PC-3 (cell line): ENCODE measurements around the gene RAD51AP1. TPM values are rescaled to one million over a fixed set of nuclear protein-coding genes. Genes with fewer than 3 reads are reported as not detected.

ENCODE experiments used
- ATAC-seq: fragments of 200-7000 bp; cut with Tn5 transposase; 2 replicates; pipeline ENCODE4 v1.9.1; 2020; ENCODE audit warnings: mild to moderate bottlenecking, moderate library complexity
- BruUV-seq: library from RNA; stranded (reverse); fragments of 400-500 nt; replicated peaks from 2 replicates; lab custom pipeline; 2021; lab: Mats Ljungman, UMichigan
- CTCF ChIA-PET: fragments of 300-600 bp; sonication (Branson Sonifier 250); formaldehyde crosslinking; loops from one replicate; lab custom pipeline; 2022; ENCODE audit warnings: antibody characterized with exemption; lab: Charles Lee
- POLR2A ChIA-PET: fragments of 300-600 bp; sonication (Branson Sonifier 250); formaldehyde crosslinking; loops from one replicate; lab custom pipeline; 2022; ENCODE audit warnings: antibody characterized with exemption; ENCODE audit not compliant: unreplicated experiment; lab: Charles Lee
- DNase-seq: peaks from one replicate; pipeline ENCODE4 v3.0.0-alpha.2; 2015
- H2AFZ ChIP-seq: fragments of 300-600 bp; sonication (generic); 2 replicates; pipeline ENCODE4 v1.6.0; 2016; ENCODE audit warnings: antibody characterized with exemption, low read length
- H3F3A ChIP-seq: fragments of 300-600 bp; sonication (generic); one replicate; pipeline ENCODE4 v1.6.0; 2017; ENCODE audit warnings: antibody characterized with exemption, low read length, control low read depth, mild to moderate bottlenecking; ENCODE audit not compliant: unreplicated experiment
- H3K27ac ChIP-seq: fragments of 300-600 bp; sonication (generic); 2 replicates; pipeline ENCODE4 v1.5.1; 2016; ENCODE audit warnings: mild to moderate bottlenecking, low read length
- H3K27me3 ChIP-seq: fragments of 300-600 bp; sonication (generic); 2 replicates; pipeline ENCODE4 v1.6.1; 2016; ENCODE audit warnings: low read length, mixed read lengths
- H3K36me3 ChIP-seq: fragments of 300-600 bp; sonication (generic); 2 replicates; pipeline ENCODE4 v1.6.1; 2016; ENCODE audit warnings: low read depth, mixed run types, low read length, mixed read lengths
- H3K4me1 ChIP-seq: fragments of 300-600 bp; sonication (generic); 2 replicates; pipeline ENCODE4 v1.5.1; 2016; ENCODE audit warnings: low read length; ENCODE audit not compliant: insufficient read depth
- H3K4me2 ChIP-seq: fragments of 300-600 bp; sonication (generic); 2 replicates; pipeline ENCODE4 v1.6.0; 2016; ENCODE audit warnings: low read length
- H3K4me3 ChIP-seq: fragments of 300-600 bp; sonication (generic); 2 replicates; pipeline ENCODE4 v1.5.1; 2016; ENCODE audit warnings: mild to moderate bottlenecking, low read length, mixed read lengths
- H3K79me2 ChIP-seq: fragments of 300-600 bp; sonication (generic); 2 replicates; pipeline ENCODE4 v1.6.1; 2017; ENCODE audit warnings: low read length, mixed read lengths
- H3K9ac ChIP-seq: fragments of 300-600 bp; sonication (generic); 2 replicates; pipeline ENCODE4 v1.6.0; 2016; ENCODE audit warnings: mild to moderate bottlenecking, low read length
- H3K9me2 ChIP-seq: fragments of 300-600 bp; sonication (generic); replicated peaks from 2 replicates; pipeline ENCODE4 v1.6.1; 2016; ENCODE audit warnings: mixed run types, low read length, mixed read lengths
- H3K9me3 ChIP-seq: fragments of 300-600 bp; sonication (generic); 2 replicates; pipeline ENCODE4 v1.6.1; 2016; ENCODE audit warnings: low read length, mixed read lengths
- H4K20me1 ChIP-seq: fragments of 300-600 bp; sonication (generic); 2 replicates; pipeline ENCODE4 v1.6.1; 2016; ENCODE audit warnings: low read length, mixed read lengths
- EZH2 ChIP-seq: fragments of 300-600 bp; sonication (generic); IDR thresholded peaks from one replicate; pipeline ENCODE4 v1.6.1; 2017; ENCODE audit warnings: antibody characterized with exemption, mild to moderate bottlenecking, low read length; ENCODE audit not compliant: unreplicated experiment
- EZH2phosphoT487 ChIP-seq: fragments of 300-600 bp; sonication (generic); IDR thresholded peaks from 2 replicates; pipeline ENCODE4 v1.6.1; 2018; ENCODE audit warnings: mild to moderate bottlenecking, antibody characterized with exemption, low read length, borderline replicate concordance
- intact Hi-C: fragments of 100-400 bp; cut with micrococcal nuclease; formaldehyde crosslinking; loops from 2 replicates; pipeline ENCODE4 v1.9.0; 2023
- total RNA-seq: library from RNA; depleted of rRNA; stranded (reverse); fragments of >200 nt; gene quantifications from 2 replicates; pipeline ENCODE4 v1.2.3, GENCODE V29; 2014
- TF ChIP-seq, protein P1 (sequence below): fragments of 300-600 bp; sonication (generic); conservative IDR thresholded peaks from 2 replicates; pipeline ENCODE4 v1.5.1; 2017; ENCODE audit warnings: antibody characterized with exemption, low read depth, mild to moderate bottlenecking, low read length

The RAD51AP1 gene
- total RNA-seq, 1 experiment from 2014 or later = 24.7 TPM

DNA sequence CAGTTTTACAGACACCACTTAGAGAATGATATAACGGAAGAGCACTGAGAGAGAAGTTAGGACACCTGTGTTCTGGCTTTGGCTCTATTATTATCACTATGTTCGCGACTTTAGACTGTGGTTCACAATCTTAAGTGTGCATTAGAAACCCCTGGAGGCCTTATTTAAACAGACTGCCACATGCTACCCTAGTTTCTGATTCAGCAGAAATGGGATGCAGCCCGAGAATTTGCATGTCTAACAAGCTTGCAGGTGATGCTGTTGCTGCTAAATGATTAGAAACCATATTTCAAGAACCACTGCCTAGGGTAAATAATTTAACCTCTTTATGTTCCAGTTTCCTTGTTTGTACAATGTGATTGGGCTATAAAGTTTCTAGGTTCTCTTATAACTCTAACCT, 3.6 kb upstream of the RAD51AP1 start:
- Histone ChIP-seq H3K9ac (no peak overlapping the region), H2AFZ (no peak overlapping the region), H3K4me3 (no peak overlapping the region), H3K79me2 (peaks cover 34% of the 10 kb centered on the region), H3K4me2 (no peak overlapping the region), H3K9me3 (no peaks in the 10 kb centered on the region), H3K27ac (no peak overlapping the region), H3K9me2 (no peaks in the 10 kb centered on the region), H3K27me3 (no peaks in the 10 kb centered on the region), H3K4me1 (peaks cover 13% of the 10 kb centered on the region), H4K20me1 (no peaks in the 10 kb centered on the region), H3K36me3 (0 out of 2 replicates have a peak, but pooled peaks cover 2% of the 10 kb centered on the region), H3F3A (no peaks in the 10 kb centered on the region)
- no TSS peak for BruUV-seq
- intact Hi-C loops = no loop called here
- DNase-seq = no peak
- TF ChIP-seq EZH2 = no peak
- TF ChIP-seq, protein P1, sequence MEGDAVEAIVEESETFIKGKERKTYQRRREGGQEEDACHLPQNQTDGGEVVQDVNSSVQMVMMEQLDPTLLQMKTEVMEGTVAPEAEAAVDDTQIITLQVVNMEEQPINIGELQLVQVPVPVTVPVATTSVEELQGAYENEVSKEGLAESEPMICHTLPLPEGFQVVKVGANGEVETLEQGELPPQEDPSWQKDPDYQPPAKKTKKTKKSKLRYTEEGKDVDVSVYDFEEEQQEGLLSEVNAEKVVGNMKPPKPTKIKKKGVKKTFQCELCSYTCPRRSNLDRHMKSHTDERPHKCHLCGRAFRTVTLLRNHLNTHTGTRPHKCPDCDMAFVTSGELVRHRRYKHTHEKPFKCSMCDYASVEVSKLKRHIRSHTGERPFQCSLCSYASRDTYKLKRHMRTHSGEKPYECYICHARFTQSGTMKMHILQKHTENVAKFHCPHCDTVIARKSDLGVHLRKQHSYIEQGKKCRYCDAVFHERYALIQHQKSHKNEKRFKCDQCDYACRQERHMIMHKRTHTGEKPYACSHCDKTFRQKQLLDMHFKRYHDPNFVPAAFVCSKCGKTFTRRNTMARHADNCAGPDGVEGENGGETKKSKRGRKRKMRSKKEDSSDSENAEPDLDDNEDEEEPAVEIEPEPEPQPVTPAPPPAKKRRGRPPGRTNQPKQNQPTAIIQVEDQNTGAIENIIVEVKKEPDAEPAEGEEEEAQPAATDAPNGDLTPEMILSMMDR = no peak
- TF ChIP-seq EZH2phosphoT487 = no peak
- POLR2A ChIA-PET = no interaction called here
- CTCF ChIA-PET = no interaction called here
- ATAC-seq = no peak

DNA sequence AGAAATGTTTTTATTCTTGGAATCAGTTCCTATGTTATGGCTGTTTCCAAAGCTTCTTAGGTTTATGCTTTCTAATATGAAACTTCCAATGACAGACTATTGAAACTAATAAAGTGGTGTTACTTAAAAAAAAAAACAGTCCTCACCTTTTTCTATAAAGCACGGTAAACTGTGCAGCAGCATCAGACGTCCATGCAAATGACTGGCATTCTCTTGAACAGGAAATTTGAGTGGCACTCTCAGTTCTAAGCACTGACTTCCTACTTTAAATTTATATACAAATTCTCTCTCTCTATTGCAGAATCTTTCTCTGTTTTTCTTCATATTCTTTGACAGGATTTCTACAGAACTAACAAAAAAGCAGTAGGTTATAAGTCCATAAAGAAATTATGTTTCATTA, 2.8 kb upstream of the RAD51AP1 start:
- H3K4me2 ChIP-seq = no peak overlapping the region
- POLR2A ChIA-PET = no interaction called here
- no peak overlapping the region for H3K9ac ChIP-seq
- H3K4me3 ChIP-seq = no peak overlapping the region
- H2AFZ ChIP-seq = no peak overlapping the region
- H3F3A ChIP-seq = no peaks in the 10 kb centered on the region
- H3K36me3 ChIP-seq = no peaks in the 10 kb centered on the region
- intact Hi-C loops = no loop called here
- H3K4me1 ChIP-seq = peaks cover 15% of the 10 kb centered on the region
- BruUV-seq = no TSS peak
- peaks cover 42% of the 10 kb centered on the region for H3K79me2 ChIP-seq
- H3K27me3 ChIP-seq = no peaks in the 10 kb centered on the region
- H3K27ac ChIP-seq = no peak overlapping the region
- no peaks in the 10 kb centered on the region for H4K20me1 ChIP-seq
- TF ChIP-seq, protein P1 = no peak
- TF ChIP-seq EZH2 = no peak
- TF ChIP-seq EZH2phosphoT487 = no peak
- no peaks in the 10 kb centered on the region for H3K9me2 ChIP-seq
- DNase-seq = no peak
- CTCF ChIA-PET = no interaction called here
- ATAC-seq = no peak
- no peaks in the 10 kb centered on the region for H3K9me3 ChIP-seq

DNA sequence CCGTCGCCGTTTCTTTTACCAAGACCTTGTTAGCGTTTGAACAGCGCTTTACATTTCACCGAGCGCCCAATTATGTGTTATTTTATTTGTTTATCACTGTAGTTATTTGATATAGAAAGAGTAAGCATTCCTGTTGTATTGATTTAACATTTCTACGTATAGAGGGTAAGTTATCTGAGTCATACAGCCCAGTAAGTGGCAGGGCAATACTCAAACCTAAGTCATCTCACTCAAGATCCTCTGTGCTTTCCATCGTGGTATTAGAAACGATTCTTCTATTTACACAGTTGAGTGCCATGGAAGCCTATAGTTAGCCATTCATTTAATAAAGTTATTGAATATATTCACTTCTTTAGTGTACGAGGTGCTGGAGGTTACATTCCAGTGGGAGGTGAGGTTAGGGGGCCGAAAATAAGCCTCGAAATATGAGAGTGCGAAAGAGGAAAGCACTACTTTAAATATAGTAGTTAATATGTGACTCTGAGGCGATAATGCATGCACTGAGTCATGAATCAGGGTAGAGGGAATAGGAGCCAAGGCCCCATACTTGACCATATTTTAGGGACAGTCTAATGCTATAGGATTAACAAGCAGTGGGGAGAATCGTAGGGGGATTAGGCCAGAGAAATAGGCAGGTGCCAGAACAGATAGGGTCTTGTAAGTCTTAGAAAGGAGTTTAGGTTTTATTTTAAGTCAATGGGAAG, 629 bp downstream of the RAD51AP1 start:
- Histone ChIP-seq H3K27me3 (no peaks in the 10 kb centered on the region), H3K9me2 (no peaks in the 10 kb centered on the region), H3F3A (no peaks in the 10 kb centered on the region), H3K79me2 (peaks cover 47% of the 10 kb centered on the region), H3K4me3 (peak overlapping the region; percentile 84), H3K4me1 (peaks cover 19% of the 10 kb centered on the region), H3K4me2 (peak overlapping the region; percentile 99), H3K9me3 (no peaks in the 10 kb centered on the region), H3K9ac (peak overlapping the region; percentile 95), H2AFZ (peak overlapping the region; percentile 87), H3K27ac (peak overlapping the region; percentile 69), H3K36me3 (peaks cover 8% of the 10 kb centered on the region), H4K20me1 (no peaks in the 10 kb centered on the region)
- BruUV-seq = TSS peak; percentile 84
- TF ChIP-seq EZH2 (no peak), EZH2phosphoT487 (no peak)
- TF ChIP-seq, protein P1 = no peak
- POLR2A ChIA-PET = no interaction called here
- CTCF ChIA-PET = no interaction called here
- ATAC-seq (peak; percentile 23), DNase-seq (peak; percentile 14)
- intact Hi-C loops = no loop called here
